ENCODE measurements around the gene CAMKK2.

CAMKK2 gene

GRCh38 chr12:121279507-121279915 lies 17.0 kb downstream of the CAMKK2 start:
- no peak for TF ChIP-seq CTCF (conservative IDR thresholded peaks at IDR 0.05; ENCODE audit: control insufficient read depth, insufficient read depth, low read depth, low read length)
- DNase-seq (ENCODE audit: low read depth), result peak; percentile 70
- H3K4me3 ChIP-seq (ENCODE audit: control insufficient read depth, low read depth, low read length), result peak overlapping the region; percentile 4

- no peak overlapping the region for H3K4me3 ChIP-seq (ENCODE audit: control insufficient read depth, low read depth, low read length)
- no peak for TF ChIP-seq CTCF (conservative IDR thresholded peaks at IDR 0.05; ENCODE audit: control insufficient read depth, insufficient read depth, low read depth, low read length)
- DNase-seq (ENCODE audit: low read depth), result peak; percentile 95
Observed at GRCh38 chr12:121279071-121279375, 17.5 kb downstream of the CAMKK2 start.

- no peak for TF ChIP-seq CTCF (conservative IDR thresholded peaks at IDR 0.05; ENCODE audit: control insufficient read depth, insufficient read depth, low read depth, low read length)
- DNase-seq (ENCODE audit: low read depth), result no peak
- H3K4me3 ChIP-seq (ENCODE audit: control insufficient read depth, low read depth, low read length), result no peak overlapping the region
Observed at GRCh38 chr12:121278169-121279070, 18.1 kb downstream of the CAMKK2 start.

GRCh38 chr12:121277374-121277759 lies 19.1 kb downstream of the CAMKK2 start:
- TF ChIP-seq CTCF (conservative IDR thresholded peaks at IDR 0.05; ENCODE audit: control insufficient read depth, insufficient read depth, low read depth, low read length), result no peak
- DNase-seq (ENCODE audit: low read depth), result no peak
- H3K4me3 ChIP-seq (ENCODE audit: control insufficient read depth, low read depth, low read length), result no peak overlapping the region

GRCh38 chr12:121274036-121274763 lies 22.3 kb downstream of the CAMKK2 start:
- no peak overlapping the region for H3K4me3 ChIP-seq (ENCODE audit: control insufficient read depth, low read depth, low read length)
- TF ChIP-seq CTCF (conservative IDR thresholded peaks at IDR 0.05; ENCODE audit: control insufficient read depth, insufficient read depth, low read depth, low read length), result no peak
- DNase-seq (ENCODE audit: low read depth), result no peak

GRCh38 chr12:121273364-121273896 lies 23.1 kb downstream of the CAMKK2 start:
- no peak for DNase-seq (ENCODE audit: low read depth)
- no peak overlapping the region for H3K4me3 ChIP-seq (ENCODE audit: control insufficient read depth, low read depth, low read length)
- no peak for TF ChIP-seq CTCF (conservative IDR thresholded peaks at IDR 0.05; ENCODE audit: control insufficient read depth, insufficient read depth, low read depth, low read length)
